ENCODE data around the gene COL17A1. TPM values are rescaled to one million over a fixed set of nuclear protein-coding genes. Genes with fewer than 3 reads are reported as not detected.

Gene COL17A1
- total RNA-seq, 1 donor from 2014 or later, result 4.2 TPM

GRCh38 chr10:104104418-104104817 lies 18.7 kb upstream of the COL17A1 start:
- TF ChIP-seq CTCF (IDR thresholded peaks at IDR 0.05; ENCODE audit: unreplicated experiment), result no peak
- DNase-seq (ENCODE audit: low spot score), result no peak
- Mint-ChIP-seq H3K9me3 (ENCODE audit: unreplicated experiment) (no peaks in the 10 kb centered on the region), H3K27ac (ENCODE audit: unreplicated experiment) (no peak overlapping the region), H3K36me3 (ENCODE audit: low read depth, unreplicated experiment) (no peaks in the 10 kb centered on the region), H3K4me3 (ENCODE audit: unreplicated experiment) (no peak overlapping the region), H3K27me3 (ENCODE audit: unreplicated experiment) (no peaks in the 10 kb centered on the region), H3K4me1 (ENCODE audit: unreplicated experiment) (no peaks in the 10 kb centered on the region)

- no peaks in the 10 kb centered on the region for H3K27me3 Mint-ChIP-seq (ENCODE audit: unreplicated experiment)
- H3K27ac Mint-ChIP-seq (ENCODE audit: unreplicated experiment), result no peak overlapping the region
- H3K9me3 Mint-ChIP-seq (ENCODE audit: unreplicated experiment), result no peaks in the 10 kb centered on the region
- no peaks in the 10 kb centered on the region for H3K4me1 Mint-ChIP-seq (ENCODE audit: unreplicated experiment)
- TF ChIP-seq CTCF (IDR thresholded peaks at IDR 0.05; ENCODE audit: unreplicated experiment), result no peak
- no peak overlapping the region for H3K4me3 Mint-ChIP-seq (ENCODE audit: unreplicated experiment)
- DNase-seq (ENCODE audit: low spot score), result no peak
- no peaks in the 10 kb centered on the region for H3K36me3 Mint-ChIP-seq (ENCODE audit: low read depth, unreplicated experiment)
Observed at GRCh38 chr10:104103956-104104355, 18.3 kb upstream of the COL17A1 start.

- no peaks in the 10 kb centered on the region for H3K9me3 Mint-ChIP-seq (ENCODE audit: unreplicated experiment)
- DNase-seq (ENCODE audit: low spot score), result no peak
- H3K27ac Mint-ChIP-seq (ENCODE audit: unreplicated experiment), result no peak overlapping the region
- no peaks in the 10 kb centered on the region for H3K4me1 Mint-ChIP-seq (ENCODE audit: unreplicated experiment)
- H3K4me3 Mint-ChIP-seq (ENCODE audit: unreplicated experiment), result no peak overlapping the region
- no peak for TF ChIP-seq CTCF (IDR thresholded peaks at IDR 0.05; ENCODE audit: unreplicated experiment)
- H3K36me3 Mint-ChIP-seq (ENCODE audit: low read depth, unreplicated experiment), result no peaks in the 10 kb centered on the region
- H3K27me3 Mint-ChIP-seq (ENCODE audit: unreplicated experiment), result no peaks in the 10 kb centered on the region
Observed at GRCh38 chr10:104101902-104102301, 16.2 kb upstream of the COL17A1 start.

GRCh38 chr10:104100795-104101194 lies 15.1 kb upstream of the COL17A1 start:
- no peaks in the 10 kb centered on the region for H3K9me3 Mint-ChIP-seq (ENCODE audit: unreplicated experiment)
- no peaks in the 10 kb centered on the region for H3K4me1 Mint-ChIP-seq (ENCODE audit: unreplicated experiment)
- H3K4me3 Mint-ChIP-seq (ENCODE audit: unreplicated experiment), result no peak overlapping the region
- H3K27ac Mint-ChIP-seq (ENCODE audit: unreplicated experiment), result no peak overlapping the region
- H3K27me3 Mint-ChIP-seq (ENCODE audit: unreplicated experiment), result no peaks in the 10 kb centered on the region
- DNase-seq (ENCODE audit: low spot score), result no peak
- H3K36me3 Mint-ChIP-seq (ENCODE audit: low read depth, unreplicated experiment), result no peaks in the 10 kb centered on the region
- TF ChIP-seq CTCF (IDR thresholded peaks at IDR 0.05; ENCODE audit: unreplicated experiment), result no peak

- no peak for DNase-seq (ENCODE audit: low spot score)
- no peak for TF ChIP-seq CTCF (IDR thresholded peaks at IDR 0.05; ENCODE audit: unreplicated experiment)
- no peak overlapping the region for H3K27ac Mint-ChIP-seq (ENCODE audit: unreplicated experiment)
- no peaks in the 10 kb centered on the region for H3K36me3 Mint-ChIP-seq (ENCODE audit: low read depth, unreplicated experiment)
- no peaks in the 10 kb centered on the region for H3K9me3 Mint-ChIP-seq (ENCODE audit: unreplicated experiment)
- no peaks in the 10 kb centered on the region for H3K27me3 Mint-ChIP-seq (ENCODE audit: unreplicated experiment)
- H3K4me1 Mint-ChIP-seq (ENCODE audit: unreplicated experiment), result no peaks in the 10 kb centered on the region
- H3K4me3 Mint-ChIP-seq (ENCODE audit: unreplicated experiment), result no peak overlapping the region
Observed at GRCh38 chr10:104099941-104100340, 14.3 kb upstream of the COL17A1 start.
